HEK293 (cell line): ENCODE data around the gene FLOT2.

Experiments
- GFI1B ChIP-seq: fragments of 450-650 bp; formaldehyde crosslinking; IDR thresholded peaks from 2 replicates; pipeline ENCODE4 v1.5.1; 2016; ENCODE audit warnings: missing biosample characterization, missing genetic modification characterization
- KLF9 ChIP-seq: fragments of 450-650 bp; formaldehyde crosslinking; IDR thresholded peaks from 2 replicates; pipeline ENCODE4 v1.5.1; 2016; ENCODE audit warnings: missing biosample characterization, missing genetic modification characterization, low read depth
- SCRT1 ChIP-seq: fragments of 450-650 bp; formaldehyde crosslinking; IDR thresholded peaks from 2 replicates; pipeline ENCODE4 v1.5.1; 2016; ENCODE audit warnings: missing biosample characterization, missing genetic modification characterization, borderline replicate concordance
- SP2 ChIP-seq: fragments of 450-650 bp; formaldehyde crosslinking; IDR thresholded peaks from 2 replicates; pipeline ENCODE4 v1.5.1; 2016; ENCODE audit warnings: missing biosample characterization, missing genetic modification characterization
- ZBTB1 ChIP-seq: fragments of 450-650 bp; formaldehyde crosslinking; IDR thresholded peaks from 2 replicates; pipeline ENCODE4 v1.5.1; 2016; ENCODE audit warnings: missing biosample characterization, missing genetic modification characterization
- ZBTB48 ChIP-seq: fragments of 450-650 bp; formaldehyde crosslinking; IDR thresholded peaks from 2 replicates; pipeline ENCODE4 v1.5.1; 2016; ENCODE audit warnings: missing biosample characterization, missing genetic modification characterization
- ZBTB7A ChIP-seq: fragments of 450-650 bp; formaldehyde crosslinking; IDR thresholded peaks from 2 replicates; pipeline ENCODE4 v1.5.1; 2016; ENCODE audit warnings: low read depth, missing biosample characterization, missing genetic modification characterization
- ZBTB8A ChIP-seq: fragments of 450-650 bp; formaldehyde crosslinking; IDR thresholded peaks from 2 replicates; pipeline ENCODE4 v1.5.1; 2016; ENCODE audit warnings: missing biosample characterization, missing genetic modification characterization
- ZNF132 ChIP-seq: fragments of 450-650 bp; formaldehyde crosslinking; IDR thresholded peaks from 2 replicates; pipeline ENCODE4 v1.5.1; 2017; ENCODE audit warnings: missing biosample characterization, missing genetic modification characterization, borderline replicate concordance
- ZNF202 ChIP-seq: fragments of 450-650 bp; formaldehyde crosslinking; IDR thresholded peaks from 2 replicates; pipeline ENCODE4 v1.5.1; 2016; ENCODE audit warnings: missing biosample characterization, missing genetic modification characterization, borderline replicate concordance
- ZNF239 ChIP-seq: fragments of 450-650 bp; formaldehyde crosslinking; IDR thresholded peaks from 2 replicates; pipeline ENCODE4 v1.5.1; 2016; ENCODE audit warnings: missing biosample characterization, missing genetic modification characterization
- ZNF302 ChIP-seq: fragments of 450-650 bp; formaldehyde crosslinking; IDR thresholded peaks from 2 replicates; pipeline ENCODE4 v1.5.1; 2016; ENCODE audit warnings: missing biosample characterization, missing genetic modification characterization, low read depth
- ZNF366 ChIP-seq: fragments of 450-650 bp; formaldehyde crosslinking; conservative IDR thresholded peaks from 2 replicates; pipeline ENCODE4 v1.5.1; 2016; ENCODE audit warnings: missing biosample characterization, missing genetic modification characterization
- ZNF416 ChIP-seq: fragments of 450-650 bp; formaldehyde crosslinking; IDR thresholded peaks from 2 replicates; pipeline ENCODE4 v1.5.1; 2016; ENCODE audit warnings: missing biosample characterization, missing genetic modification characterization
- ZNF423 ChIP-seq: fragments of 450-650 bp; formaldehyde crosslinking; IDR thresholded peaks from 2 replicates; pipeline ENCODE4 v1.5.1; 2016; ENCODE audit warnings: missing biosample characterization, missing genetic modification characterization
- ZNF426 ChIP-seq: fragments of 450-650 bp; formaldehyde crosslinking; IDR thresholded peaks from 2 replicates; pipeline ENCODE4 v1.5.1; 2017; ENCODE audit warnings: missing biosample characterization, missing genetic modification characterization, mild to moderate bottlenecking, inconsistent platforms, moderate library complexity
- ZNF530 ChIP-seq: fragments of 450-650 bp; formaldehyde crosslinking; IDR thresholded peaks from 2 replicates; pipeline ENCODE4 v1.5.1; 2016; ENCODE audit warnings: low read depth, missing biosample characterization, missing genetic modification characterization
- ZNF560 ChIP-seq: fragments of 450-650 bp; formaldehyde crosslinking; IDR thresholded peaks from 2 replicates; pipeline ENCODE4 v1.5.1; 2017; ENCODE audit warnings: missing biosample characterization, missing genetic modification characterization, borderline replicate concordance
- ZNF610 ChIP-seq: fragments of 450-650 bp; formaldehyde crosslinking; IDR thresholded peaks from 2 replicates; pipeline ENCODE4 v1.5.1; 2016; ENCODE audit warnings: missing biosample characterization, missing genetic modification characterization, borderline replicate concordance
- ZNF654 ChIP-seq: fragments of 450-650 bp; formaldehyde crosslinking; IDR thresholded peaks from 2 replicates; pipeline ENCODE4 v1.5.1; 2016; ENCODE audit warnings: low read depth, missing biosample characterization, missing genetic modification characterization
- TF ChIP-seq, protein P1 (sequence below): fragments of 450-650 bp; formaldehyde crosslinking; IDR thresholded peaks from 2 replicates; pipeline ENCODE4 v1.5.1; 2016; ENCODE audit warnings: missing biosample characterization, missing genetic modification characterization, borderline replicate concordance
- TF ChIP-seq, protein P2 (sequence below): fragments of 450-650 bp; formaldehyde crosslinking; IDR thresholded peaks from 2 replicates; pipeline ENCODE4 v1.5.1; 2016; ENCODE audit warnings: missing biosample characterization, missing genetic modification characterization
- TF ChIP-seq, protein P3 (sequence below): fragments of 450-650 bp; formaldehyde crosslinking; IDR thresholded peaks from 2 replicates; pipeline ENCODE4 v1.5.0; 2017; ENCODE audit warnings: missing biosample characterization, missing genetic modification characterization, borderline replicate concordance
- TF ChIP-seq, protein P4 (sequence below): fragments of 450-650 bp; formaldehyde crosslinking; IDR thresholded peaks from 2 replicates; pipeline ENCODE4 v1.5.1; 2016; ENCODE audit warnings: missing biosample characterization, missing genetic modification characterization
- TF ChIP-seq, protein P5 (sequence below): fragments of 450-650 bp; formaldehyde crosslinking; IDR thresholded peaks from 2 replicates; pipeline ENCODE4 v1.5.1; 2017; ENCODE audit warnings: missing biosample characterization, missing genetic modification characterization
- TF ChIP-seq, protein P6 (sequence below): fragments of 450-650 bp; formaldehyde crosslinking; IDR thresholded peaks from 2 replicates; pipeline ENCODE4 v1.5.1; 2016; ENCODE audit warnings: missing biosample characterization, missing genetic modification characterization
- TF ChIP-seq, protein P7 (sequence below): fragments of 450-650 bp; formaldehyde crosslinking; IDR thresholded peaks from 2 replicates; pipeline ENCODE4 v1.5.1; 2017; ENCODE audit warnings: missing biosample characterization, missing genetic modification characterization

The FLOT2 gene

DNA sequence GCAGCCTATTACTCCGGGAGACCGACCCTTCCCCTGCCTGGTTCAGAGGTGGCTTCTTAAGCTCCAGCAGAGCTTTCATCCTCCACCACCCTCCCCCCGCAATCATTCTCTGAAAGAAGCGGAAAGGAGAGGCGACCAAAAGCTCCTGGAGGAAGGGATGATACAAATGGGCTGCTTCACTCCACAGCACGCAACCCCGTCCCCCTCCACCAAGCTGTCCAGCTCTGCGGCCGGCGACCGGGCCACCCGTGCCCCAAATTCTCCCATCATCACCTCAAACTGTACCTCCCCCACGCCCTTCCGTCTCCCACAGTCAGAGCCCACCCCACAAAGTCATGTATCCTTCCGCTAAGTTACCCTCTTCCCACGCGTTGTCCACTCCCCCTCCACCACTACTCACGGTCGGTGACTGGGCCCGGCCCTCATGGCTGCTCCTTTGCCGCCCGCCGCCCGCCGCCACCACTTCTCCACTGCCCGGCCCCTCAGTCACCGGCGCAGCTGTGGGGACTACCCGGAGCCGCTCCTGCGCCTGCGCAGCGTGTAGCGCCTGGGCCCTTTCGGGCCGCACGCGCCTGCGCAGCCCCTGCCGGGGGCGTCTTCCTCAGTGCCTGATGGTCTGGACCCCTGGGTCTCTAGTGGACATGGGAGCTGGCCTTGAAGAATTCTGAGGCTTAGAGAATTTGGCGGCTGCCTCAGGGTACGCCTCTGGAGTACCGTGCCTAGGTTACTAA, 55.1 kb downstream of the FLOT2 start, which contains the start of gene FAM222B (continued):
- TF ChIP-seq ZNF530 (no peak), ZNF423 (tag by site-specific recombination) (no peak), ZNF560 (no peak), ZNF239 (tag by site-specific recombination) (peak; percentile 76; the same call in 1 of the 2 replicates), ZNF654 (no peak), ZBTB1 (peak; percentile 46; the same call in 1 of the 2 replicates), SCRT1 (tag by site-specific recombination) (no peak), ZBTB8A (peak; percentile 94), GFI1B (tag by site-specific recombination) (no peak), ZNF202 (tag by site-specific recombination) (no peak), KLF9 (tag by site-specific recombination) (peak; percentile 86), ZNF366 (tag by site-specific recombination) (peak; percentile 45), ZNF416 (no peak), ZNF610 (peak; percentile 63), ZNF426 (tag by site-specific recombination) (no peak), ZNF302 (no peak), ZBTB48 (tag by site-specific recombination) (peak; percentile 81), ZBTB7A (tag by site-specific recombination) (0 out of 2 replicates have a peak, but pooled peaks have one; percentile 29), SP2 (tag by site-specific recombination) (peak; percentile 81), ZNF132 (tag by site-specific recombination) (no peak)
- TF ChIP-seq, protein P1, sequence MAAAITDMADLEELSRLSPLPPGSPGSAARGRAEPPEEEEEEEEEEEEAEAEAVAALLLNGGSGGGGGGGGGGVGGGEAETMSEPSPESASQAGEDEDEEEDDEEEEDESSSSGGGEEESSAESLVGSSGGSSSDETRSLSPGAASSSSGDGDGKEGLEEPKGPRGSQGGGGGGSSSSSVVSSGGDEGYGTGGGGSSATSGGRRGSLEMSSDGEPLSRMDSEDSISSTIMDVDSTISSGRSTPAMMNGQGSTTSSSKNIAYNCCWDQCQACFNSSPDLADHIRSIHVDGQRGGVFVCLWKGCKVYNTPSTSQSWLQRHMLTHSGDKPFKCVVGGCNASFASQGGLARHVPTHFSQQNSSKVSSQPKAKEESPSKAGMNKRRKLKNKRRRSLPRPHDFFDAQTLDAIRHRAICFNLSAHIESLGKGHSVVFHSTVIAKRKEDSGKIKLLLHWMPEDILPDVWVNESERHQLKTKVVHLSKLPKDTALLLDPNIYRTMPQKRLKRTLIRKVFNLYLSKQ (tag by site-specific recombination): no peak
- TF ChIP-seq, protein P2, sequence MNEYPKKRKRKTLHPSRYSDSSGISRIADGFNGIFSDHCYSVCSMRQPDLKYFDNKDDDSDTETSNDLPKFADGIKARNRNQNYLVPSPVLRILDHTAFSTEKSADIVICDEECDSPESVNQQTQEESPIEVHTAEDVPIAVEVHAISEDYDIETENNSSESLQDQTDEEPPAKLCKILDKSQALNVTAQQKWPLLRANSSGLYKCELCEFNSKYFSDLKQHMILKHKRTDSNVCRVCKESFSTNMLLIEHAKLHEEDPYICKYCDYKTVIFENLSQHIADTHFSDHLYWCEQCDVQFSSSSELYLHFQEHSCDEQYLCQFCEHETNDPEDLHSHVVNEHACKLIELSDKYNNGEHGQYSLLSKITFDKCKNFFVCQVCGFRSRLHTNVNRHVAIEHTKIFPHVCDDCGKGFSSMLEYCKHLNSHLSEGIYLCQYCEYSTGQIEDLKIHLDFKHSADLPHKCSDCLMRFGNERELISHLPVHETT (tag by site-specific recombination): peak; percentile 82
- TF ChIP-seq, protein P3, sequence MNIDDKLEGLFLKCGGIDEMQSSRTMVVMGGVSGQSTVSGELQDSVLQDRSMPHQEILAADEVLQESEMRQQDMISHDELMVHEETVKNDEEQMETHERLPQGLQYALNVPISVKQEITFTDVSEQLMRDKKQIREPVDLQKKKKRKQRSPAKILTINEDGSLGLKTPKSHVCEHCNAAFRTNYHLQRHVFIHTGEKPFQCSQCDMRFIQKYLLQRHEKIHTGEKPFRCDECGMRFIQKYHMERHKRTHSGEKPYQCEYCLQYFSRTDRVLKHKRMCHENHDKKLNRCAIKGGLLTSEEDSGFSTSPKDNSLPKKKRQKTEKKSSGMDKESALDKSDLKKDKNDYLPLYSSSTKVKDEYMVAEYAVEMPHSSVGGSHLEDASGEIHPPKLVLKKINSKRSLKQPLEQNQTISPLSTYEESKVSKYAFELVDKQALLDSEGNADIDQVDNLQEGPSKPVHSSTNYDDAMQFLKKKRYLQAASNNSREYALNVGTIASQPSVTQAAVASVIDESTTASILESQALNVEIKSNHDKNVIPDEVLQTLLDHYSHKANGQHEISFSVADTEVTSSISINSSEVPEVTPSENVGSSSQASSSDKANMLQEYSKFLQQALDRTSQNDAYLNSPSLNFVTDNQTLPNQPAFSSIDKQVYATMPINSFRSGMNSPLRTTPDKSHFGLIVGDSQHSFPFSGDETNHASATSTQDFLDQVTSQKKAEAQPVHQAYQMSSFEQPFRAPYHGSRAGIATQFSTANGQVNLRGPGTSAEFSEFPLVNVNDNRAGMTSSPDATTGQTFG (tag by site-specific recombination): no peak
- TF ChIP-seq, protein P4, sequence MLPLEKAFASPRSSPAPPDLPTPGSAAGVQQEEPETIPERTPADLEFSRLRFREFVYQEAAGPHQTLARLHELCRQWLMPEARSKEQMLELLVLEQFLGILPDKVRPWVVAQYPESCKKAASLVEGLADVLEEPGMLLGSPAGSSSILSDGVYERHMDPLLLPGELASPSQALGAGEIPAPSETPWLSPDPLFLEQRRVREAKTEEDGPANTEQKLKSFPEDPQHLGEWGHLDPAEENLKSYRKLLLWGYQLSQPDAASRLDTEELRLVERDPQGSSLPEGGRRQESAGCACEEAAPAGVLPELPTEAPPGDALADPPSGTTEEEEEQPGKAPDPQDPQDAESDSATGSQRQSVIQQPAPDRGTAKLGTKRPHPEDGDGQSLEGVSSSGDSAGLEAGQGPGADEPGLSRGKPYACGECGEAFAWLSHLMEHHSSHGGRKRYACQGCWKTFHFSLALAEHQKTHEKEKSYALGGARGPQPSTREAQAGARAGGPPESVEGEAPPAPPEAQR: no peak
- TF ChIP-seq, protein P5, sequence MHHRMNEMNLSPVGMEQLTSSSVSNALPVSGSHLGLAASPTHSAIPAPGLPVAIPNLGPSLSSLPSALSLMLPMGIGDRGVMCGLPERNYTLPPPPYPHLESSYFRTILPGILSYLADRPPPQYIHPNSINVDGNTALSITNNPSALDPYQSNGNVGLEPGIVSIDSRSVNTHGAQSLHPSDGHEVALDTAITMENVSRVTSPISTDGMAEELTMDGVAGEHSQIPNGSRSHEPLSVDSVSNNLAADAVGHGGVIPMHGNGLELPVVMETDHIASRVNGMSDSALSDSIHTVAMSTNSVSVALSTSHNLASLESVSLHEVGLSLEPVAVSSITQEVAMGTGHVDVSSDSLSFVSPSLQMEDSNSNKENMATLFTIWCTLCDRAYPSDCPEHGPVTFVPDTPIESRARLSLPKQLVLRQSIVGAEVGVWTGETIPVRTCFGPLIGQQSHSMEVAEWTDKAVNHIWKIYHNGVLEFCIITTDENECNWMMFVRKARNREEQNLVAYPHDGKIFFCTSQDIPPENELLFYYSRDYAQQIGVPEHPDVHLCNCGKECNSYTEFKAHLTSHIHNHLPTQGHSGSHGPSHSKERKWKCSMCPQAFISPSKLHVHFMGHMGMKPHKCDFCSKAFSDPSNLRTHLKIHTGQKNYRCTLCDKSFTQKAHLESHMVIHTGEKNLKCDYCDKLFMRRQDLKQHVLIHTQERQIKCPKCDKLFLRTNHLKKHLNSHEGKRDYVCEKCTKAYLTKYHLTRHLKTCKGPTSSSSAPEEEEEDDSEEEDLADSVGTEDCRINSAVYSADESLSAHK (tag by site-specific recombination): no peak; the same call in 1 of the 2 replicates
- TF ChIP-seq, protein P6, sequence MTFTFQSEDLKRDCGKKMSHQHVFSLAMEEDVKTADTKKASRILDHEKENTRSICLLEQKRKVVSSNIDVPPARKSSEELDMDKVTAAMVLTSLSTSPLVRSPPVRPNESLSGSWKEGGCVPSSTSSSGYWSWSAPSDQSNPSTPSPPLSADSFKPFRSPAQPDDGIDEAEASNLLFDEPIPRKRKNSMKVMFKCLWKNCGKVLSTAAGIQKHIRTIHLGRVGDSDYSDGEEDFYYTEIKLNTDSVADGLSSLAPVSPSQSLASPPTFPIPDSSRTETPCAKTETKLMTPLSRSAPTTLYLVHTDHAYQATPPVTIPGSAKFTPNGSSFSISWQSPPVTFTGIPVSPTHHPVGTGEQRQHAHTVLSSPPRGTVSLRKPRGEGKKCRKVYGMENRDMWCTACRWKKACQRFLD: peak; percentile 67; the same call in 1 of the 2 replicates
- TF ChIP-seq, protein P7, sequence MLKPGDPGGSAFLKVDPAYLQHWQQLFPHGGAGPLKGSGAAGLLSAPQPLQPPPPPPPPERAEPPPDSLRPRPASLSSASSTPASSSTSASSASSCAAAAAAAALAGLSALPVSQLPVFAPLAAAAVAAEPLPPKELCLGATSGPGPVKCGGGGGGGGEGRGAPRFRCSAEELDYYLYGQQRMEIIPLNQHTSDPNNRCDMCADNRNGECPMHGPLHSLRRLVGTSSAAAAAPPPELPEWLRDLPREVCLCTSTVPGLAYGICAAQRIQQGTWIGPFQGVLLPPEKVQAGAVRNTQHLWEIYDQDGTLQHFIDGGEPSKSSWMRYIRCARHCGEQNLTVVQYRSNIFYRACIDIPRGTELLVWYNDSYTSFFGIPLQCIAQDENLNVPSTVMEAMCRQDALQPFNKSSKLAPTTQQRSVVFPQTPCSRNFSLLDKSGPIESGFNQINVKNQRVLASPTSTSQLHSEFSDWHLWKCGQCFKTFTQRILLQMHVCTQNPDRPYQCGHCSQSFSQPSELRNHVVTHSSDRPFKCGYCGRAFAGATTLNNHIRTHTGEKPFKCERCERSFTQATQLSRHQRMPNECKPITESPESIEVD: no peak
